Nephron progenitor cell (in vitro differentiated cells): ENCODE results near the gene TFPI2.

Experiments used
- DNase-seq: peaks from one replicate; pipeline ENCODE4 v3.0.0; 2021
- H3K27ac Mint-ChIP-seq: 2 replicates; pipeline ENCODE4 v1.8.0; 2021; ENCODE audit warnings: mild to moderate bottlenecking, moderate library complexity, mixed read lengths
- H3K27me3 Mint-ChIP-seq: 2 replicates; pipeline ENCODE4 v1.8.0; 2021; ENCODE audit warnings: mild to moderate bottlenecking, low read depth, mixed read lengths; ENCODE audit not compliant: poor library complexity
- H3K36me3 Mint-ChIP-seq: 2 replicates; pipeline ENCODE4 v1.8.0; 2021; ENCODE audit warnings: low read depth, mixed read lengths
- H3K4me1 Mint-ChIP-seq: 2 replicates; pipeline ENCODE4 v1.8.0; 2021; ENCODE audit warnings: mixed read lengths
- H3K4me3 Mint-ChIP-seq: 2 replicates; pipeline ENCODE4 v1.8.0; 2021; ENCODE audit warnings: mild to moderate bottlenecking, moderate library complexity, mixed read lengths
- H3K9me3 Mint-ChIP-seq: 2 replicates; pipeline ENCODE4 v1.8.0; 2021; ENCODE audit warnings: mild to moderate bottlenecking, moderate library complexity, mixed read lengths
- TF ChIP-seq, protein P1 (sequence below): fragments of 200-600 bp; sonication (generic); IDR thresholded peaks from 2 replicates; pipeline ENCODE4 v1.5.0; 2021; ENCODE audit warnings: antibody characterized with exemption

Gene TFPI2

DNA sequence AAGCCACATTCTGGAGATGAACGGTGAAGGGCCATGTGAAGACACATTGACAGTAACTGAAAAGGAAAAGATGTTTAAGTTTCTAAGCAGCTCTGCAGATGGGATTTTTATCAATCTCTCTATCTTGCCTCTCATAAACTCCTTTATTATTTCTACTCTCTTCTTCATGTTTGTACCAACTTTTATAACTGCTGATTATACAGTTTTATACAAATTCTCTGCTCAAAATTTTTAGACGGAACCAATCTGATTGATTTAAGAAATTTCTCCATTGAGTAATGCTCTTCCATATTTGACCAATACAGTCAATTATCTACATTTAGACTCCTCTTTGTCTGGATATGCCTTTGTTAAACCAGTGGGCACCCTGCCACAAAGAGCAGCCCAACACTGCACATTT lies 31.7 kb downstream of the TFPI2 start:
- H3K27me3 Mint-ChIP-seq = peaks cover 11% of the 10 kb centered on the region
- H3K27ac Mint-ChIP-seq = no peak overlapping the region
- no peak overlapping the region for H3K4me3 Mint-ChIP-seq
- no peaks in the 10 kb centered on the region for H3K36me3 Mint-ChIP-seq
- TF ChIP-seq, protein P1, sequence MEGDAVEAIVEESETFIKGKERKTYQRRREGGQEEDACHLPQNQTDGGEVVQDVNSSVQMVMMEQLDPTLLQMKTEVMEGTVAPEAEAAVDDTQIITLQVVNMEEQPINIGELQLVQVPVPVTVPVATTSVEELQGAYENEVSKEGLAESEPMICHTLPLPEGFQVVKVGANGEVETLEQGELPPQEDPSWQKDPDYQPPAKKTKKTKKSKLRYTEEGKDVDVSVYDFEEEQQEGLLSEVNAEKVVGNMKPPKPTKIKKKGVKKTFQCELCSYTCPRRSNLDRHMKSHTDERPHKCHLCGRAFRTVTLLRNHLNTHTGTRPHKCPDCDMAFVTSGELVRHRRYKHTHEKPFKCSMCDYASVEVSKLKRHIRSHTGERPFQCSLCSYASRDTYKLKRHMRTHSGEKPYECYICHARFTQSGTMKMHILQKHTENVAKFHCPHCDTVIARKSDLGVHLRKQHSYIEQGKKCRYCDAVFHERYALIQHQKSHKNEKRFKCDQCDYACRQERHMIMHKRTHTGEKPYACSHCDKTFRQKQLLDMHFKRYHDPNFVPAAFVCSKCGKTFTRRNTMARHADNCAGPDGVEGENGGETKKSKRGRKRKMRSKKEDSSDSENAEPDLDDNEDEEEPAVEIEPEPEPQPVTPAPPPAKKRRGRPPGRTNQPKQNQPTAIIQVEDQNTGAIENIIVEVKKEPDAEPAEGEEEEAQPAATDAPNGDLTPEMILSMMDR = no peak
- no peak for DNase-seq
- no peaks in the 10 kb centered on the region for H3K4me1 Mint-ChIP-seq
- no peaks in the 10 kb centered on the region for H3K9me3 Mint-ChIP-seq

- H3K36me3 Mint-ChIP-seq = no peaks in the 10 kb centered on the region
- TF ChIP-seq, protein P1 = no peak
- H3K27me3 Mint-ChIP-seq = peaks cover 16% of the 10 kb centered on the region
- H3K9me3 Mint-ChIP-seq = no peaks in the 10 kb centered on the region
- no peaks in the 10 kb centered on the region for H3K4me1 Mint-ChIP-seq
- H3K27ac Mint-ChIP-seq = no peak overlapping the region
- no peak for DNase-seq
- no peak overlapping the region for H3K4me3 Mint-ChIP-seq
These were observed 34.2 kb downstream of the TFPI2 start for GRCh38 chr7:93856323-93856722.

DNA sequence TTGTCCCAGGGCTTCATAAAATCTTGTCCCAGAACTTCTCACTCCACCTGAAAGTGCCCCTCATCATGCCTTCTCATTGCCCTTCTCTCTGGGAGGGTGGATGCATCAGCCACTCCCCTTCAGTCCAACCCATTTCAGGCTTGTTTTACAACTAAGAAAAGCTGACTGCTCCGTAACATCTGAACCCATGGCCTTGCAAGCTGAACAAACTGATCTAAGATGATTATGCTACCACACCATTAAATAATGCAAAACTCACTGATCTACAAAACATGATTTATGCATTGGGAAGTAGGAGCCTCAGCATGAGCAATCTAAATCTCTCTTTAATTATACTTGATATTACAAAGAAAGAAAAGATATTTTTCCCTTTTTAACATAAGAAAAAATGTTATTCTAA lies 34.8 kb downstream of the TFPI2 start:
- Mint-ChIP-seq H3K9me3 (no peaks in the 10 kb centered on the region), H3K27ac (no peak overlapping the region), H3K4me3 (no peak overlapping the region), H3K27me3 (peaks cover 19% of the 10 kb centered on the region), H3K36me3 (no peaks in the 10 kb centered on the region), H3K4me1 (no peaks in the 10 kb centered on the region)
- no peak for DNase-seq
- TF ChIP-seq, protein P1 = no peak

GRCh38 chr7:93854480-93854879 lies 36.1 kb downstream of the TFPI2 start:
- no peaks in the 10 kb centered on the region for H3K9me3 Mint-ChIP-seq
- TF ChIP-seq, protein P1 = no peak

GRCh38 chr7:93851536-93851935 lies 39.0 kb downstream of the TFPI2 start:
- Mint-ChIP-seq H3K9me3 (no peaks in the 10 kb centered on the region), H3K27me3 (peaks cover 22% of the 10 kb centered on the region), H3K36me3 (no peaks in the 10 kb centered on the region), H3K4me1 (no peaks in the 10 kb centered on the region), H3K27ac (no peak overlapping the region), H3K4me3 (no peak overlapping the region)
- no peak for DNase-seq
- TF ChIP-seq, protein P1 = no peak

More at GRCh38 chr7:93854480-93854879, 36.1 kb downstream of the TFPI2 start:
- no peak overlapping the region for H3K27ac Mint-ChIP-seq
- H3K36me3 Mint-ChIP-seq = no peaks in the 10 kb centered on the region
- DNase-seq = no peak
- peaks cover 19% of the 10 kb centered on the region for H3K27me3 Mint-ChIP-seq
- H3K4me3 Mint-ChIP-seq = no peak overlapping the region
- no peaks in the 10 kb centered on the region for H3K4me1 Mint-ChIP-seq

DNA sequence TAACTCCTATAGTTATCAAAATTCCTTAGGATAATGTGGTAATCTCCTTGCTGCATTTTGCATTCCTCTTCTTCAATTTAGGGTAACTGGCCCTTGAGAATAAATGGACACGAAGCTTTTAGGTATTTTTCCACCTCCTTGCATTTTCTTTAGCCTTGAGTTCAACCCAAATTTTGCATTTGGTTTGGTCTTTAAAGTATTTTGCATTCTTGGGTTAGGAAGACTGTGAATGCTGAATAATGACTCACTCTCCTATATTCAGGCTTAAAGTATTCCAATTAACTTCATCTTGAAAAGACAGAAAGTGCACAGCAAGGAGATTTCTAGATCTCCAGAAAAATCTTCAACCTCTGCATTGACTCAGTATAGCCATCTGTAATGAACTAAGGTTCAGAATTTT lies 47.3 kb downstream of the TFPI2 start:
- Mint-ChIP-seq H3K9me3 (no peaks in the 10 kb centered on the region), H3K4me3 (no peak overlapping the region), H3K27me3 (peaks cover 7% of the 10 kb centered on the region), H3K4me1 (no peaks in the 10 kb centered on the region), H3K36me3 (no peaks in the 10 kb centered on the region), H3K27ac (no peak overlapping the region)
- TF ChIP-seq, protein P1 = no peak
- no peak for DNase-seq
